Cardiac muscle cell (in vitro differentiated cells and primary cell): ENCODE results near the gene SDR39U1. TPM values are rescaled to one million over a fixed set of nuclear protein-coding genes. Genes with fewer than 3 reads are reported as not detected.

Source experiments
- DNase-seq, 2 donors: peaks; one replicate each; pipeline versions ENCODE4 v3.0.0 to v3.0.0-alpha.2; 2010 to 2017; ENCODE audit warnings: low read depth in 1 of 2, low spot score in 1 of 2
- H3K27ac ChIP-seq: fragments of 200-600 bp; sonication (generic); 2 replicates; pipeline ENCODE4 v1.5.1; 2016
- H3K27me3 ChIP-seq: fragments of 200-600 bp; sonication (generic); 2 replicates; pipeline ENCODE4 v1.6.0; 2016; ENCODE audit warnings: control low read depth
- H3K36me3 ChIP-seq: fragments of 200-600 bp; sonication (generic); 2 replicates; pipeline ENCODE4 v1.5.1; 2016; ENCODE audit warnings: control low read depth
- H3K4me1 ChIP-seq: fragments of 200-600 bp; sonication (generic); 2 replicates; pipeline ENCODE4 v1.8.1; 2017; ENCODE audit warnings: low read depth, mild to moderate bottlenecking, mixed run types
- H3K4me3 ChIP-seq: fragments of 200-600 bp; sonication (generic); 2 replicates; pipeline ENCODE4 v1.5.1; 2016; ENCODE audit warnings: mild to moderate bottlenecking
- H3K9me3 ChIP-seq: fragments of 200-600 bp; sonication (generic); 2 replicates; pipeline ENCODE4 v1.5.1; 2017; ENCODE audit warnings: low read depth, mild to moderate bottlenecking, control low read depth
- CTCF ChIP-seq: IDR thresholded peaks from 2 replicates; pipeline ENCODE4 v1.5.1; 2012; ENCODE audit warnings: low read depth, mild to moderate bottlenecking, low read length
- polyA plus RNA-seq: library from polyadenylated mRNA; unstranded; fragments of >200 nt; fragmentation: Nextera tagmentation; extraction: Ambion mirVana; gene quantifications from 2 replicates; pipeline ENCODE4 v1.2.1, GENCODE V29; 2016
- total RNA-seq: library from RNA; depleted of rRNA; stranded (reverse); fragments of >200 nt; gene quantifications from 2 replicates; pipeline ENCODE4 v1.2.3, GENCODE V29; 2016

The SDR39U1 gene
- total and polyA plus RNA-seq, 2 experiments from 2014 or later = 60.4 to 163 TPM

- no peak for DNase-seq
- H3K27ac ChIP-seq = no peak overlapping the region
- no peak overlapping the region for H3K4me3 ChIP-seq
- H3K27me3 ChIP-seq = no peaks in the 10 kb centered on the region
- no peaks in the 10 kb centered on the region for H3K9me3 ChIP-seq
- TF ChIP-seq CTCF = no peak
- H3K36me3 ChIP-seq = peaks cover 41% of the 10 kb centered on the region
- peaks cover 4% of the 10 kb centered on the region for H3K4me1 ChIP-seq
Observed at GRCh38 chr14:24435998-24436354, 6.6 kb downstream of the SDR39U1 start.

GRCh38 chr14:24435192-24435810, 7.3 kb downstream of the SDR39U1 start:
- Histone ChIP-seq H3K27me3 (no peaks in the 10 kb centered on the region), H3K9me3 (no peaks in the 10 kb centered on the region), H3K4me1 (peaks cover 6% of the 10 kb centered on the region), H3K4me3 (no peak overlapping the region), H3K27ac (no peak overlapping the region), H3K36me3 (peaks cover 38% of the 10 kb centered on the region)
- no peak for DNase-seq
- TF ChIP-seq CTCF = no peak

- Histone ChIP-seq H3K4me1 (peaks cover 6% of the 10 kb centered on the region), H3K4me3 (no peak overlapping the region), H3K27me3 (no peaks in the 10 kb centered on the region), H3K27ac (no peak overlapping the region), H3K9me3 (no peaks in the 10 kb centered on the region), H3K36me3 (peaks cover 34% of the 10 kb centered on the region)
- DNase-seq = no peak
- no peak for TF ChIP-seq CTCF
Observed at GRCh38 chr14:24434676-24435075, 7.9 kb downstream of the SDR39U1 start.

GRCh38 chr14:24434036-24434435, 8.5 kb downstream of the SDR39U1 start:
- H3K4me1 ChIP-seq = peaks cover 9% of the 10 kb centered on the region
- no peaks in the 10 kb centered on the region for H3K27me3 ChIP-seq
- H3K27ac ChIP-seq = no peak overlapping the region
- H3K4me3 ChIP-seq = no peak overlapping the region
- DNase-seq = no peak
- H3K9me3 ChIP-seq = no peaks in the 10 kb centered on the region
- TF ChIP-seq CTCF = no peak
- peaks cover 34% of the 10 kb centered on the region for H3K36me3 ChIP-seq

- Histone ChIP-seq H3K36me3 (peaks cover 25% of the 10 kb centered on the region), H3K9me3 (no peaks in the 10 kb centered on the region), H3K4me1 (peaks cover 9% of the 10 kb centered on the region), H3K27ac (no peak overlapping the region), H3K4me3 (no peak overlapping the region), H3K27me3 (no peaks in the 10 kb centered on the region)
- no peak for TF ChIP-seq CTCF
- DNase-seq = no peak
Observed at GRCh38 chr14:24432259-24433131, 10.1 kb downstream of the SDR39U1 start.
